SU-DHL-6 (cell line): ENCODE data around the gene CHST9.

Experiments used
- H2AFZ ChIP-seq: fragments of 200-600 bp; sonication (generic); 2 replicates; pipeline ENCODE4 v1.6.1; 2014; ENCODE audit warnings: low read depth, mild to moderate bottlenecking, moderate library complexity, mixed read lengths, antibody characterized with exemption, low read length; ENCODE audit not compliant: severe bottlenecking
- H3F3A ChIP-seq: fragments of 200-600 bp; shearing (Covaris generic); 2 replicates; pipeline ENCODE4 v1.6.0; 2016; ENCODE audit warnings: antibody characterized with exemption, mild to moderate bottlenecking; ENCODE audit not compliant: insufficient read depth
- H3K27ac ChIP-seq: fragments of 200-600 bp; sonication (generic); 2 replicates; pipeline ENCODE4 v1.5.1; 2016; ENCODE audit warnings: low read depth, mild to moderate bottlenecking, low read length, moderate library complexity, mixed read lengths
- H3K27me3 ChIP-seq: fragments of 200-600 bp; sonication (generic), shearing (Covaris generic); 2 replicates; pipeline ENCODE4 v1.6.0; 2014; ENCODE audit warnings: mild to moderate bottlenecking, low read length
- H3K36me3 ChIP-seq: fragments of 200-600 bp; sonication (generic); 2 replicates; pipeline ENCODE4 v1.6.1; 2014; ENCODE audit warnings: mild to moderate bottlenecking, low read length, mixed read lengths
- H3K4me2 ChIP-seq: fragments of 300-600, 200-600 bp; shearing (Covaris generic), sonication (generic); 2 replicates; pipeline ENCODE4 v1.6.0; 2014; ENCODE audit warnings: low read length, low read depth, mild to moderate bottlenecking; ENCODE audit not compliant: poor library complexity, severe bottlenecking
- H3K4me3 ChIP-seq: fragments of 200-600 bp; sonication (generic); 2 replicates; pipeline ENCODE4 v1.5.1; 2014; ENCODE audit warnings: antibody characterized with exemption, low read length, mild to moderate bottlenecking, mixed read lengths; ENCODE audit not compliant: insufficient read depth, poor library complexity, severe bottlenecking
- H3K79me2 ChIP-seq: fragments of 200-600 bp; sonication (generic); 2 replicates; pipeline ENCODE4 v1.6.1; 2014; ENCODE audit warnings: mild to moderate bottlenecking, low read length, moderate library complexity; ENCODE audit not compliant: insufficient read depth
- H3K9ac ChIP-seq: fragments of 200-600 bp; sonication (generic); 2 replicates; pipeline ENCODE4 v1.7.0; 2014; ENCODE audit warnings: mild to moderate bottlenecking, low read length
- H3K9me2 ChIP-seq: fragments of 200-600 bp; sonication (generic); replicated peaks from 2 replicates; pipeline ENCODE4 v1.6.1; 2014; ENCODE audit warnings: low read length; ENCODE audit not compliant: insufficient read depth
- H3K9me3 ChIP-seq: fragments of 200-600 bp; sonication (generic); 2 replicates; pipeline ENCODE4 v1.6.1; 2014; ENCODE audit warnings: low read length, mixed read lengths; ENCODE audit not compliant: insufficient read depth
- H4K20me1 ChIP-seq: fragments of 200-600 bp; sonication (generic); 2 replicates; pipeline ENCODE4 v1.6.1; 2014; ENCODE audit warnings: low read depth, mild to moderate bottlenecking, antibody characterized with exemption, low read length, moderate library complexity, mixed read lengths
- CTCF ChIP-seq: fragments of 200-600 bp; sonication (generic); IDR thresholded peaks from one replicate; pipeline ENCODE4 v1.5.1; 2017; ENCODE audit warnings: antibody characterized with exemption, mild to moderate bottlenecking, low read length, moderate library complexity; ENCODE audit not compliant: insufficient read depth, poor library complexity, severe bottlenecking
- EZH2phosphoT487 ChIP-seq: fragments of 200-600 bp; sonication (generic), shearing (Covaris generic); conservative IDR thresholded peaks from 2 replicates; pipeline ENCODE4 v1.6.1; 2018; ENCODE audit warnings: mild to moderate bottlenecking, antibody characterized with exemption, low read length, moderate library complexity, mixed read lengths

CHST9 gene

GRCh38 chr18:27206411-27206810, 21.3 kb upstream of the CHST9 start:
- Histone ChIP-seq H3K9me2 (no peaks in the 10 kb centered on the region), H3F3A (no peaks in the 10 kb centered on the region), H4K20me1 (no peaks in the 10 kb centered on the region), H2AFZ (no peak overlapping the region), H3K27ac (no peak overlapping the region), H3K36me3 (no peaks in the 10 kb centered on the region), H3K4me2 (no peak overlapping the region), H3K27me3 (no peaks in the 10 kb centered on the region), H3K9me3 (no peaks in the 10 kb centered on the region), H3K4me3 (no peak overlapping the region), H3K9ac (no peak overlapping the region), H3K79me2 (no peaks in the 10 kb centered on the region)
- TF ChIP-seq CTCF (no peak), EZH2phosphoT487 (no peak)

- no peaks in the 10 kb centered on the region for H3F3A ChIP-seq
- H3K4me2 ChIP-seq: no peak overlapping the region
- H3K9ac ChIP-seq: no peak overlapping the region
- no peak overlapping the region for H3K27ac ChIP-seq
- TF ChIP-seq CTCF (no peak), EZH2phosphoT487 (no peak)
- H3K9me2 ChIP-seq: no peaks in the 10 kb centered on the region
- no peaks in the 10 kb centered on the region for H3K36me3 ChIP-seq
- H3K4me3 ChIP-seq: no peak overlapping the region
- H3K9me3 ChIP-seq: no peaks in the 10 kb centered on the region
- H3K27me3 ChIP-seq: no peaks in the 10 kb centered on the region
- H2AFZ ChIP-seq: no peak overlapping the region
- no peaks in the 10 kb centered on the region for H3K79me2 ChIP-seq
- H4K20me1 ChIP-seq: no peaks in the 10 kb centered on the region
Measured at GRCh38 chr18:27202741-27203140, 17.6 kb upstream of the CHST9 start.

- Histone ChIP-seq H3K9ac (no peak overlapping the region), H3K36me3 (no peaks in the 10 kb centered on the region), H3F3A (no peaks in the 10 kb centered on the region), H3K4me3 (no peak overlapping the region), H3K9me2 (no peaks in the 10 kb centered on the region), H3K27ac (no peak overlapping the region), H3K27me3 (no peaks in the 10 kb centered on the region), H4K20me1 (no peaks in the 10 kb centered on the region), H3K9me3 (no peaks in the 10 kb centered on the region), H3K4me2 (no peak overlapping the region), H3K79me2 (no peaks in the 10 kb centered on the region), H2AFZ (no peak overlapping the region)
- TF ChIP-seq CTCF (no peak), EZH2phosphoT487 (no peak)
Measured at GRCh38 chr18:27198036-27198435, 12.9 kb upstream of the CHST9 start.

DNA sequence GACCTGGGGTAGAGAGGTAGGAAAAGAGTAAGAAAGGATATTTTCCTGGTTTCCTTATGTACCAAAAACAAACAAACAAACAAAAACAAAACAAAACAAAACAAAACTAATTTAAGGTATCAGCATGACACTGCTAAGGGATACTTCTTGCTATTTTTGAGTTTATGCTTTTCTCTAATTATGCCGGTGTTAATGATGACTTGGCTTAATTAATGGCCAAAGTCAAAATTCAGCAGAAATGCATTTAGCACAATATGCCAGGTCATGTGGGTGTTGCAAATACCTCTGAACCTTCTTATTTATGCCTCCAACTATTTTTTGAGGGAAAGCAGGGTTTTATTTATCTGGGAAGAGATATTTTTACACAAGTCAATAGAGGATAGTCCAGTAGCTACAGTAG, 3.2 kb upstream of the CHST9 start:
- Histone ChIP-seq H3K9me2 (no peaks in the 10 kb centered on the region), H3K4me2 (no peak overlapping the region), H2AFZ (no peak overlapping the region), H3K27ac (no peak overlapping the region), H3F3A (no peaks in the 10 kb centered on the region), H3K4me3 (no peak overlapping the region), H3K27me3 (no peaks in the 10 kb centered on the region), H4K20me1 (no peaks in the 10 kb centered on the region), H3K79me2 (no peaks in the 10 kb centered on the region), H3K9ac (no peak overlapping the region), H3K9me3 (no peaks in the 10 kb centered on the region), H3K36me3 (no peaks in the 10 kb centered on the region)
- no peak for TF ChIP-seq CTCF
- no peak for TF ChIP-seq EZH2phosphoT487
